ENCODE results near the gene HMGN4.
"Not testable (repeated sequence)": the region's sequence is repeated elsewhere in the genome, so short reads cannot be mapped to it uniquely, and the experiment has no call there.

Gene HMGN4

DNA sequence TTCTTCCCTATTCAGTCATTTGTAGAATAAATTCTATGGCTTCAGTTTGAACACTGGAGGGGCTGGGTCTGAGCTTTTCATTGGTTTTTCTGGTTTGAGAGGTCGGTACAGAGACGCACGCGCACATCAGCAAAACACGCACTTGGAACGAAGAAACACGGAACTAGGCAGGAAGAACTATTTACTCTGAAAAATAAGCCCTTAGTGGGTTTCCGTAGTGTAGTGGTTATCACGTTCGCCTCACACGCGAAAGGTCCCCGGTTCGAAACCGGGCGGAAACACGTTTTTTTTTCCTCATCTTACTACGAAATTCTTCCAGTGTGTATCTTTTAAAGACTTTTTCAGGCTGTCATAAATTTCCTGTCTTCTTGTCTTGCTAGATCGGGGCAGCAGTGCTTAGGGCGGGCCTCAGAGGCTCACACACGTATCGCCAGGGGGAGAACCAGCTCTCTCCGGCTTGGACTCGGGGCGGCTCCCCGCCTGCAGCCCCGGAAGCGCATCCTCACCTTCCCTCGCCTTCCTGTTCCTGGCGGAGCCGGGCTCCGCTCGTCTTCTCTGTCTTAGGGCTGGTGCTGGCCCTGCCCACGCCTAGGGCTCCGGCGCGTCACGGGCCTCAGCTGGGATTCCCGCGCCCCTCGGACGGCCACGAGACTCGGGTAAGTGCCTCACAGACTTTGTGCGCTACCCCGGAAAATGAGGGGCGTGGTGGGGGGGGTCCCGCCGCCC is at the start of gene HMGN4:
Gene HMGN4 (plus strand): TSS at position 521 of the 726 bp plus-strand sequence. CDS start 6,841 bp downstream, outside the sequence.
- peaks cover 11% of the 10 kb centered on the region for H3K4me1 ChIP-seq (ENCODE audit: insufficient read depth, low read length)
- peak within 1 kb of the TSS; percentile 81 for H3K4me3 ChIP-seq (ENCODE audit: low read length)
- H3K9me3 ChIP-seq (ENCODE audit: low read length) = no peaks in the 10 kb centered on the region
- H2AFZ ChIP-seq (ENCODE audit: low read depth, low read length) = peak within 1 kb of the TSS; percentile 66
- H3K27me3 ChIP-seq (ENCODE audit: insufficient read depth, low read length) = no peaks in the 10 kb centered on the region
- H3K36me3 ChIP-seq (ENCODE audit: insufficient read depth, low read length) = peaks cover 17% of the 10 kb centered on the region

DNA sequence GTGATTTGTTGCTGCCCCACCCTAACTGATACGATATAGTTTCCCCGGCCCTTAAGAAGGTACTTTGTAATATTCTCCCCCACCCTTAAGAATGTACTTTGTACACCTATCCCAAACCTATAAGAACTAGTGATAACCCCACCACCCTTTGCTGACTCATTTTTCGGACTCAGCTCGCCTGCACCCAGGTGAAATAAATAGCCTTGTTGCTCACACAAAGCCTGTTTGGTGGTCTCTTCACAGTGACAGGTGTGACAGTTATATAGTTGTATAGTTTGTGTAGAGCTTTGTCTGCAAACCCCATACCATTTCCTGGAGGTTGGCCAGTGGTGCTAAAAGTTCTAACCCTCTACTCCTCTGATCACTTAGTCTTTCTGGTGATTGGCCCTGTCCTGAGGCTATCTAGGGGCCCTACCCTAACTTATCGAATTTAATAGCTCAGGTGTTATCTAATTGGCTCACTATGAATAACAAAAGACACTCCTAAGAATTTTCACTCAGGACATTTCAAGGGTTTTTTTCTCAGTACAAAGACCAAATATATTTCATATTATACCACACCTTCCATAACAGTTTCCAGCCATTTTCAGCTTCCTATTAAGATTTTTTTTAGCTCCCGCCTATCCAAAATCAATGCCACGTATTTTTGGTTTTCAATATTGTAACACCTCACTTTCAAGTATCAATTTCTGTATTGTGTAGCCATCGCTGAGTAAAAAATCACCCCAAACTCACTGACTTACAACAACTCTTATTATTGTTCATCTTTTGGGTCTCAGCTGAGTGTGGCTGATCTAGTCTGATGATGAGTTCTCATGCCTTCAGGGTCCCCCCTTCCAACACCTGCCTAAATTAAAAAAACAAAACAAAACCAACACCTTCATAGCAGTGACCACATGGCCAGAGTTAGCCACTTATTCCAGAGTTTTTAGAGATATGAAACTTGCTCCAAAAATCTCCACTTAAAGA is 47.9 kb upstream of the HMGN4 start:
- no peaks in the 10 kb centered on the region for H3K4me1 ChIP-seq (ENCODE audit: insufficient read depth, low read length)
- peaks cover 9% of the 10 kb centered on the region for H3K27me3 ChIP-seq (ENCODE audit: insufficient read depth, low read length)
- no peak overlapping the region for H3K4me3 ChIP-seq (ENCODE audit: low read length)
- peaks cover 3% of the 10 kb centered on the region for H3K9me3 ChIP-seq (ENCODE audit: low read length)
- no peak overlapping the region for H2AFZ ChIP-seq (ENCODE audit: low read depth, low read length)
- no peaks in the 10 kb centered on the region for H3K36me3 ChIP-seq (ENCODE audit: insufficient read depth, low read length)

DNA sequence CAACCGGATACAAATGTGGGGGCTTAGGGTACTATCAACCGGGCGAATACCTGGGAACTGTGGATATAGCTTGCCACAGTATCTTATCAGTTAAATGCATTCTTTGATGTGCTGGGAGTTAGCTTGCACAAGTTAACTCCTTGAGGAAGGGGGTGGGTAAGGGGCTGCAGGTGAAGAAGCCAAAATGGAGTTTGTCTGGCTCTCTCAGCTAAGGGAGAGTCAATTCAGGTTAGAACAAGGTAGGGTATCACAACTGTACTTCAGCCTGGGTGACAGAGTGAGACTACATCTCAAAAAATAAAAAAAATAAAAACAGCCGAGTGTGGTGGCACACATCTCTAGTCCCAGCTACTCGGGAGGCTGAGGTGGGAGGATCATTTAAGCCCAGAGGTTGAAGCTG is 46.6 kb upstream of the HMGN4 start:
- H3K27me3 ChIP-seq (ENCODE audit: insufficient read depth, low read length) = peaks cover 9% of the 10 kb centered on the region
- H3K4me1 ChIP-seq (ENCODE audit: insufficient read depth, low read length) = no peaks in the 10 kb centered on the region
- no peak overlapping the region for H2AFZ ChIP-seq (ENCODE audit: low read depth, low read length)
- H3K9me3 ChIP-seq (ENCODE audit: low read length) = peaks cover 3% of the 10 kb centered on the region
- H3K4me3 ChIP-seq (ENCODE audit: low read length) = no peak overlapping the region
- no peaks in the 10 kb centered on the region for H3K36me3 ChIP-seq (ENCODE audit: insufficient read depth, low read length)

DNA sequence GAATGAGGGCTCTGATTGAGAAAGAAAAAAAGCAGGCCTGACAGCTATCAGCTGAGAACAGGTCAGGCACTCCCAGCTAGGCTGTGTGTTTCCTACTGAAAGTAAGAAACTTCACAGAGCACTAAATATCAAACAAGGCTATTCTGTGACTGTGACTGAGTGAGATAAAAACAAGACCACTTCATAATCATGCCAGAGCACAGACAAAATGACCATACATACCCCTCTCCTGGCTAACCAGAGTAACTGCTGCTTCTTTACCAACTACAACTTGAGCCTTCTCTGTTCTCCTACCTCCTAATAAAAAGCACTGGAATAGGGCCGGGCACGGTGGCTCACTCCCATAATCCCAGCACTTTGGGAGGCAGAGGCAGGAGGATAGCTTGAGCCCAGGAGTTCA is 44.9 kb upstream of the HMGN4 start:
- no peak overlapping the region for H3K4me3 ChIP-seq (ENCODE audit: low read length)
- peaks cover 12% of the 10 kb centered on the region for H3K27me3 ChIP-seq (ENCODE audit: insufficient read depth, low read length)
- no peaks in the 10 kb centered on the region for H3K4me1 ChIP-seq (ENCODE audit: insufficient read depth, low read length)
- H3K36me3 ChIP-seq (ENCODE audit: insufficient read depth, low read length) = no peaks in the 10 kb centered on the region
- H3K9me3 ChIP-seq (ENCODE audit: low read length) = no peaks in the 10 kb centered on the region
- no peak overlapping the region for H2AFZ ChIP-seq (ENCODE audit: low read depth, low read length)

DNA sequence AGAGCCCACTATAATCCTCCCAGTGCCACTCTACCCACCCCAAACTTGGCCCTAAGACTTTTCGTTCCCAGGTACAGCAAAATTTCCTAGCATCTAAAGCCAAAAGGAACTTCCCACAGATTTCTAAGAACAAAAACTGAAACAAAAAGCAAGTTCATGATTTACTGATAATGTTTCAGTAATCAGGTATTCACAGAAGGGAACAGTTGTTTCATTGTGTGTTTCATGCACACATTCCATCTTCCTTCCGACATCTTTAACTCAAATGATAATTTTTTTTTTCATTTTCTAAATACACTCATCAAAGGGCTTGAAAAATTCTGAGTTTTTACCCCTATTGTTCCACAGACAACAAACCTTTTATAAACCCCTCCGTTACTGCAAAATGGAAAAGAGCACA is 44.0 kb upstream of the HMGN4 start:
- Histone ChIP-seq H3K36me3 (ENCODE audit: insufficient read depth, low read length) (no peaks in the 10 kb centered on the region), H2AFZ (ENCODE audit: low read depth, low read length) (no peak overlapping the region), H3K4me3 (ENCODE audit: low read length) (no peak overlapping the region), H3K9me3 (ENCODE audit: low read length) (no peaks in the 10 kb centered on the region), H3K27me3 (ENCODE audit: insufficient read depth, low read length) (peaks cover 12% of the 10 kb centered on the region), H3K4me1 (ENCODE audit: insufficient read depth, low read length) (no peaks in the 10 kb centered on the region)

DNA sequence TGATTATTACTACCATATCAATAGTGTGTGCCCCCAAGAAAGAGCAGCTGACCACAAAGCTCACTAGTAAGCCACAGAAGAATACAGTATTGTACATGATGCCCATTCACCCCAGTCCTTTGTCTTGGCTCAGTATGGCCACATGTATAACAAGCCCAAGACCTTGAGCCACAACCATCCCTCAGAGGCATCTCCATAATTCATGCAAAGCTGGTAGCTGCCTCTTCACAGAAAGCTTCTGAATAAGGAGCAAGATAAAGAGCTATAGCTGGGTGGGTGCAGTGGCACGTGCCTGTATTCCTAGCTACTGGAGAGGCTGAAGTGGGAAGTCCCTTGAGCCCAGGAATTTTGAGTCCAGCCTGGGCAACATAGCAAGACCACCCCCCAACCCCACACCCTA is 42.9 kb upstream of the HMGN4 start:
- H2AFZ ChIP-seq (ENCODE audit: low read depth, low read length) = no peak overlapping the region
- no peaks in the 10 kb centered on the region for H3K4me1 ChIP-seq (ENCODE audit: insufficient read depth, low read length)
- no peaks in the 10 kb centered on the region for H3K36me3 ChIP-seq (ENCODE audit: insufficient read depth, low read length)
- H3K27me3 ChIP-seq (ENCODE audit: insufficient read depth, low read length) = peaks cover 14% of the 10 kb centered on the region
- no peak overlapping the region for H3K4me3 ChIP-seq (ENCODE audit: low read length)
- H3K9me3 ChIP-seq (ENCODE audit: low read length) = no peaks in the 10 kb centered on the region

DNA sequence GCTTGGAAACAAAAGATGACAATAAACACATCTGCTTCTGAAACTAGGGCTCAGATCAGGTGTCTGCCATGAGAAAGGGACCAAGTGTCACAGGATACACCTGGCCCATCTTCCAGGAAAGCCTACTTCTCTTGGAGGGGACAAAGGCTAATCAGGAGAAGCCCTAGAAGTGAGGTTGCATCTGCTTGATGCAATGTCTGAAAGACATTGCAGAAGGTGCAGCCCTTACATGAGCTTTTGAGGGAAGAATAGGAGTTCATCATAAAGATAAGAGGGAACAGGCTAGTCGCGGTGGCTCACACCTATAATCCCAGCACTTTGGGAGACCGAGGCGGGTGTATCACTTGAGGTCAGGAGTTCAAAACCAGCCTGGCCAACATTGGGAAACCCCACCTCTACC is 40.6 kb upstream of the HMGN4 start:
- Histone ChIP-seq H2AFZ (ENCODE audit: low read depth, low read length) (no peak overlapping the region), H3K9me3 (ENCODE audit: low read length) (peaks cover 2% of the 10 kb centered on the region), H3K4me1 (ENCODE audit: insufficient read depth, low read length) (no peaks in the 10 kb centered on the region), H3K27me3 (ENCODE audit: insufficient read depth, low read length) (peaks cover 31% of the 10 kb centered on the region), H3K36me3 (ENCODE audit: insufficient read depth, low read length) (no peaks in the 10 kb centered on the region), H3K4me3 (ENCODE audit: low read length) (no peak overlapping the region)

DNA sequence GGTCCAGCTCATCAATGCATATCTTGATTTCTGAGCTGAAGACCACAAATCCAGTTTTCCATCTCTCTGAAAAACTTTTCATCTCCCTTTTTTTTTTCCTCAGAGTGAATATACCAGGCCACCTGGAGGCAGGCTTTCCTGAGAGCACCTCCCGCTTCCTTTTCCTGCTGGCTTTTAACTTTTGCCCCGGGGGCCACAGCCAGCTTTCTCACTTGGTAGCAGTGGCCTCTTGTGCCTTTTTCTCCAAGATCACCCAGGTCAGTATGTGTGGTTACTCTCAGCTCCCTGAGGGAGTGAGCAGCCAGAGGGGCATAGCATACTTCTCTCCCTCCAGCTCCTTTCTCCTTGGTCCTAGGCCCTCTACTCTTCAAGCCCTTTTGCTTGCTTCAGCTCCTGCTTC is 38.1 kb upstream of the HMGN4 start, which contains the start of gene BTN1A1:
Gene BTN1A1 (plus strand): TSS at position 202 of the 400 bp plus-strand sequence. CDS start 984 bp downstream, outside the sequence.
- H3K27me3 ChIP-seq (ENCODE audit: insufficient read depth, low read length) = peaks cover 37% of the 10 kb centered on the region
- no peak within 1 kb of the TSS for H3K4me3 ChIP-seq (ENCODE audit: low read length)
- no peak within 1 kb of the TSS for H2AFZ ChIP-seq (ENCODE audit: low read depth, low read length)
- H3K4me1 ChIP-seq (ENCODE audit: insufficient read depth, low read length) = no peaks in the 10 kb centered on the region
- peaks cover 2% of the 10 kb centered on the region for H3K9me3 ChIP-seq (ENCODE audit: low read length)
- H3K36me3 ChIP-seq (ENCODE audit: insufficient read depth, low read length) = no peaks in the 10 kb centered on the region

DNA sequence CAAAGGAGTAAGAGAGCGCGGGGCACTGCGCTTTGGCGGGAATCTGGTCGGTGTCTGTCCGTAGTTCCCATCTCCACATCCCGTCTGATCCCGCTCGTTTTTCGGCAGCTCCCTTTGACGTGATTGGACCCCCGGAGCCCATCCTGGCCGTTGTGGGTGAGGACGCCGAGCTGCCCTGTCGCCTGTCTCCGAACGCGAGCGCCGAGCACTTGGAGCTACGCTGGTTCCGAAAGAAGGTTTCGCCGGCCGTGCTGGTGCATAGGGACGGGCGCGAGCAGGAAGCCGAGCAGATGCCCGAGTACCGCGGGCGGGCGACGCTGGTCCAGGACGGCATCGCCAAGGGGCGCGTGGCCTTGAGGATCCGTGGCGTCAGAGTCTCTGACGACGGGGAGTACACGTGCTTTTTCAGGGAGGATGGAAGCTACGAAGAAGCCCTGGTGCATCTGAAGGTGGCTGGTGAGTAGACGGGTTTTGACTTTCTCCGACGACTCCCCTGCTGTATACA is 36.6 kb upstream of the HMGN4 start:
- H3K36me3 ChIP-seq (ENCODE audit: insufficient read depth, low read length) = no peaks in the 10 kb centered on the region
- H2AFZ ChIP-seq (ENCODE audit: low read depth, low read length) = peak overlapping the region; percentile 85
- H3K4me1 ChIP-seq (ENCODE audit: insufficient read depth, low read length) = no peaks in the 10 kb centered on the region
- peaks cover 2% of the 10 kb centered on the region for H3K9me3 ChIP-seq (ENCODE audit: low read length)
- H3K4me3 ChIP-seq (ENCODE audit: low read length) = no peak overlapping the region
- H3K27me3 ChIP-seq (ENCODE audit: insufficient read depth, low read length) = peaks cover 37% of the 10 kb centered on the region

DNA sequence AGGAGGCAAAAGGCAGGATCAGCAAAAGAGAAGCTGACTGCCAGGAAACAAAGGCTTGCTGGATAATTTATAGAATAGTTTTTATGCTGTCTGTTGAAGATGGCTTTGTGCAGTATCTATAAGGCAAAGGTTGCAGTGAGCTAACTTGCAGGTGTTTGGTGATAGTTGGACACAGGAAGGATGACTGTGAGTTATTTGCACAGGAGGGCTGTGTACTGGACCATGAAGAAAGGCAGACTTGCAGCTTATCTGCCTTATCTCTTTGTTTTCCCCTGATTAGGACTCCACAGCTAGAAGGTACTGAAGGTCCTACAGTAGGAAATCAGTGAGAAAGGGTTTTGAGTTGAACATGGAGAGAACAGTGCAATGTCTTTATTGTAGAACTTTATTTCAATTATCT is 36.0 kb upstream of the HMGN4 start:
- H3K4me3 ChIP-seq (ENCODE audit: low read length) = no peak overlapping the region
- H3K9me3 ChIP-seq (ENCODE audit: low read length) = peaks cover 2% of the 10 kb centered on the region
- H2AFZ ChIP-seq (ENCODE audit: low read depth, low read length) = no peak overlapping the region
- H3K4me1 ChIP-seq (ENCODE audit: insufficient read depth, low read length) = no peaks in the 10 kb centered on the region
- peaks cover 37% of the 10 kb centered on the region for H3K27me3 ChIP-seq (ENCODE audit: insufficient read depth, low read length)
- no peaks in the 10 kb centered on the region for H3K36me3 ChIP-seq (ENCODE audit: insufficient read depth, low read length)

DNA sequence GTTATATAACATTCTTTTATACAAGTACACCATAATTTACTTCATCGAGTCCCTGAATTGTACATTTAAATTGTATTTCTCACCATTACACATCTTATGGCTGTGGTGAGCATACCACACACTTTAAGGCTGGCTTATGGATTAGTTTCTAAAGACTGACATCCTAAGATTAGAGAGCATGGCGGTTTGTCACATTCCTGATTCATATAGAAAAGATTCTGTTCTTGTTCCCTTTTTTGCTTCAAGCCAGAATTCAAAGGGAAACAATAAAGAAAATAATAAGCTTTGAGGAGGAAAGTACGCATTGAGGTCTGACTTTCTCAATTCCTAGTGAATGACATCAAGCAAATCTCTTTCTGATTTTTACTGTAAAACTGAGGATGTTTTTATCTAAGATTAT is 35.5 kb upstream of the HMGN4 start:
- Histone ChIP-seq H3K36me3 (ENCODE audit: insufficient read depth, low read length) (no peaks in the 10 kb centered on the region), H2AFZ (ENCODE audit: low read depth, low read length) (no peak overlapping the region), H3K4me3 (ENCODE audit: low read length) (no peak overlapping the region), H3K27me3 (ENCODE audit: insufficient read depth, low read length) (peaks cover 34% of the 10 kb centered on the region), H3K9me3 (ENCODE audit: low read length) (peaks cover 2% of the 10 kb centered on the region), H3K4me1 (ENCODE audit: insufficient read depth, low read length) (no peaks in the 10 kb centered on the region)

DNA sequence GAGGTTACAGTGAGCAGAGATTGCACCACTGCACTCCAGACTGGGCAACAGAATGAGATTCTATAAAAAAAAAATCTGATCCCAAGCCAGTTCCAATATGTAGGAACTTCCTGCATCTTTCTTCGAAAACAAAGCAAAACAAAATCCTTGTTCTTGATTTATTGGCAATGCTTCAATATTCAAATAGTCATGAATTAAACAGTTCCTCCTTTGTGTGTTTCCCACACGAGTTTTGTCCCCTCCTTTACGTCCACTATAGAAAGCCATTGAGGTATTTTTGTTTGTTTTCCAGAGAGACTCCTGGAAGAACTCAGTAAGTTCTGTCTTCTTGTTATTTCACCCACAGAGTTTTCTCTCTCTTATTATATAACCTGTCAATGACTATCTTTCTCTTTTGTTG is 30.5 kb upstream of the HMGN4 start:
- no peaks in the 10 kb centered on the region for H3K36me3 ChIP-seq (ENCODE audit: insufficient read depth, low read length)
- H3K27me3 ChIP-seq (ENCODE audit: insufficient read depth, low read length) = peaks cover 27% of the 10 kb centered on the region
- no peaks in the 10 kb centered on the region for H3K4me1 ChIP-seq (ENCODE audit: insufficient read depth, low read length)
- no peaks in the 10 kb centered on the region for H3K9me3 ChIP-seq (ENCODE audit: low read length)
- H3K4me3 ChIP-seq (ENCODE audit: low read length) = no peak overlapping the region
- H2AFZ ChIP-seq (ENCODE audit: low read depth, low read length) = no peak overlapping the region

DNA sequence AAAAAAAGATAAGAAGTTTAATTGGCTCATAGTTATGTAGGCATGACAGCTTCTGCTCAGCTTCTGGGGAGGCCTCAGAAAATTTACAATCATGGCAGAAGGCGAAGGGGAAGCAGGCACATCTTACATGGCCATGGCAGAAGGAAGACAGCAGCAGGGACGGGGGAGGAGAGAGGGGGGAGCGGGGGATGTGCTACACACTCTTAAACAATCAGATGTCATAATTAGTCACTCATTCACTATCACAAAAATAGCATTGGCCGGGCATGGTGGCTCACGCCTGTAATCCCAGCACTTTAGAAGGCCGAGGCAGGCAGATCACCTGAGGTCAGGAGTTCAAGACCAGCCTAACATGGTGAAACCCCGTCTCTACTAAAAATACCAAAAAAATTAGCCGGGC is 27.1 kb upstream of the HMGN4 start:
- H3K36me3 ChIP-seq (ENCODE audit: insufficient read depth, low read length); H3K9me3 ChIP-seq (ENCODE audit: low read length); H2AFZ ChIP-seq (ENCODE audit: low read depth, low read length); H3K4me1 ChIP-seq (ENCODE audit: insufficient read depth, low read length); H3K4me3 ChIP-seq (ENCODE audit: low read length): not testable (repeated sequence)
- peaks cover 16% of the 10 kb centered on the region for H3K27me3 ChIP-seq (ENCODE audit: insufficient read depth, low read length)

All from neuron (in vitro differentiated cells).